Measurements from ENCODE around the gene DYNLL1.
"Not testable (repeated sequence)": the region's sequence is repeated elsewhere in the genome, so short reads cannot be mapped to it uniquely, and the experiment has no call there.

DYNLL1 gene

GRCh38 chr12:120495731-120496412 is at the start of gene DYNLL1:
DYNLL1 (plus strand) TSS chr12:120496113; CDS start chr12:120496422, 309 bp downstream.
- DNase-seq = peak; percentile 93

- DNase-seq = not testable (repeated sequence)
Observed at GRCh38 chr12:120446844-120447178, 49.1 kb upstream of the DYNLL1 start.

DNA sequence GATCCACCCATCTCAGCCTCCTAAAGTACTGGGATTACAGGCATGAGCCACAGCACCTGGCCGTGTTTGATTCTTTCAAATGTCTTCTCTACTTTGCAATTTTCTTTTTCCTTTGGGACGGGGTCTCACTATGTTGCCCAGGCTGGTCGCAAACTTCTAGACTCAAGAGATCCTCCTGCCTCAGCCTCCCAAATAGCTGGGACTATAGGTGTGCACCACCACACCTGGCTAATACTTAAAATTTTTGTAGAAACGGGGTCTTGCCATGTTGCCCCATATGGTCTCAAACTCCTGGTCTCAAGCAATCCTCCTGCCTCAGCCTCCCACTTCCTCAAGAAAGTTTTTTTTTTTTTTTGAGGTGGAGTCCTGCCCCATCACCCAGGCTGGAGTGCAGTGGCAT is 47.9 kb upstream of the DYNLL1 start:
- no peak for DNase-seq

DNA sequence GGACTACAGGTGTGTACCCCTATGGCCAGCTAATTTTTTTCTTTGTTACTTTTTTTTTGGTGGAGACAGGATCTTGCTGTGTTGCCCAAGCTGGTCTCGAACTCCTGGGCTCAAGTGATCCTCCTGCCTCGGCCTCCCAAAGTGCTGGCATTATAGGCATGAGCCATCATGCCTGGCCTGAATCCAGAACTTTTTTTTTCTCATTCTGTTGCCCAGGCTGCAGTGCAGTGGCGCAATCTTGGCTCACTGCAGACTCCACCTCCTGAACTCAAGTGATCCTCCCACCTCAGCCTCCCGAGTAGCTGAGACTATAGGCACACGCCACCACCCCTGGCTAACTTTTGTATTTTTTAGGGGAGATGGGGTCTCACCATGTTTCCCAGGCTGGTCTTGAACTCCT is 43.4 kb upstream of the DYNLL1 start:
- DNase-seq = not testable (repeated sequence)

GRCh38 chr12:120453060-120453750 is 42.7 kb upstream of the DYNLL1 start:
- DNase-seq = no peak

DNA sequence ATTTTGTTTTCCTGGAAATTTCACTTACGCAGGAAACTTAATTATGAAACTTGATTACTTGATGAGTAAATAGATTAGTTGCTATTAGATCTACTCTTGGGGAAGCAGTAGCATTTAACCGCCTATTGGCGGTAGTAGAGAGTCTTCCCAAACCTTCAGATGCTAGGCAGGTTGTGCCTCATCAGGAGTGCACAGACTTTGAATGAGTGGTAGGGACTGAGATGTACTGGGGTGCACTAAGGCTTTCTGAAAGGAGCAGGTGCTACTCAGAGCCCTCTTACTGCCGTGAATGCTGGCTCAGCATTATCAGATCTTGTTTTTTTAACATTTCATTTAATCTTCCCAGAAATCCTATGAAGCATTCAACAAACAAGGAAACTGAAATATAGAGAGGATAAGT is 41.9 kb upstream of the DYNLL1 start:
- peak; percentile 38 for DNase-seq

DNA sequence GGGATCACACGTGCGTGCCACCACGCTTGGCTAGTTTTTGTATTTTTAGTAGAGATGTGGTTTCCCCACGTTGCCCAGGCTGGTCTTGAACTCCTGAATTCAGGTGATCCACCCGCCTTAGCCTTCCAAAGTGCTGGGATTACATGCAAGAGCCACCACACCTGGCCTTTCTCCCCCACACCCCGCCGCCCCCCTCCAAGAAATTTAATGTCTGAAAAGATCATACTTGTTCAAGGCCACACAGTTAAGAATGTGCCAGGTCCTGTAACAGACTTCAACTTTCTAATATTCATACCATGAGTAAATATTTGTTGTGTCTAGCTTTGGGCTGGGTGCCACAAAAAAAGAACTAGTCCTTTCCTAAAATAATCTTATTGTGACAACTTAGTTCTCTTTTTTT is 40.6 kb upstream of the DYNLL1 start:
- DNase-seq = no peak

GRCh38 chr12:120457133-120457532 is 38.8 kb upstream of the DYNLL1 start:
- no peak for DNase-seq

GRCh38 chr12:120460157-120460556 is 35.8 kb upstream of the DYNLL1 start:
- DNase-seq = no peak

- DNase-seq = no peak
Observed at GRCh38 chr12:120462099-120462640, 33.7 kb upstream of the DYNLL1 start.

DNA sequence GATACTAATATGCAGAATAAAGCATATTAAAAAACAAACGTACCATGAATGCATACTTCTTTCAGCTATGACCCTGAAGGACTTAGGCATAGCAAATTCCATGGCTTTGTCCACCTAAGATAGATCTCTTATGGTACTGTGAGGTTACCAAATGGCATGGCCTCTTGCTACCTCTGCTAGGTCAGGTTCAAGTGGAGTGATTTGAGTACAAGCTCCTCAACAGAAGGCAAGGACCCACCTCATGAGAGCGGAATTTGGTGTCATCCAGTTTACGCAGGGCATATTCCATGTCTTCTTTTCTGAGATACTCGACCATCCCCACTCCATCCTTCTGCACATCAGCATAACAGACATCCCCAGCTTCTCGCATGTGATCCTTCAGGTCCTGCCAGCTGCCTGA is 32.2 kb upstream of the DYNLL1 start:
- DNase-seq = no peak

- no peak for DNase-seq
Observed at GRCh38 chr12:120465756-120466155, 30.2 kb upstream of the DYNLL1 start.

GRCh38 chr12:120466560-120467315 is 29.2 kb upstream of the DYNLL1 start:
- peak; percentile 57 for DNase-seq

DNA sequence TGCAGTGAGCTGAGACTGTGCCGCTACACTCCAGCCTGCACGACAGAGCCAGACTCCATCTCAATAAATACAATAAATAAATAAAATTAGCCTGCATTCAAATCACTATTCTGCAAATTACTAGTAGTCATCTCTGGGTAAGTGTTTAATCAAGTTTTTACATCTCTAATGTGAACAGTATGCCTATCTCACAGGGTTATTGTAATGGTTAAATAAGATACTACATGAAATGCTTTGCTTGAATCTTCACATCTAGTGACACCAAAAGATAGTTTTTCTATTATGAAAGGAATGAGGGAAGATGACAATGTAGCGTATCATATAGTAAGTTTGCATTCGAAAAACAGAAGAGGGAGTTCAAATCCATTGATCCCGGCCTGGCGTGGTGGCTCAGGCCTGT is 28.5 kb upstream of the DYNLL1 start:
- DNase-seq = no peak

- DNase-seq = no peak
Observed at GRCh38 chr12:120468325-120468820, 27.5 kb upstream of the DYNLL1 start.

- peak; percentile 57 for DNase-seq
Observed at GRCh38 chr12:120468821-120469449, 27.0 kb upstream of the DYNLL1 start.

- DNase-seq = peak; percentile 93
Observed at GRCh38 chr12:120469450-120470149, 26.3 kb upstream of the DYNLL1 start, which contains the start of gene SRSF9. SRSF9 (minus strand) TSS chr12:120469748; CDS start chr12:120469609, 139 bp downstream.

DNA sequence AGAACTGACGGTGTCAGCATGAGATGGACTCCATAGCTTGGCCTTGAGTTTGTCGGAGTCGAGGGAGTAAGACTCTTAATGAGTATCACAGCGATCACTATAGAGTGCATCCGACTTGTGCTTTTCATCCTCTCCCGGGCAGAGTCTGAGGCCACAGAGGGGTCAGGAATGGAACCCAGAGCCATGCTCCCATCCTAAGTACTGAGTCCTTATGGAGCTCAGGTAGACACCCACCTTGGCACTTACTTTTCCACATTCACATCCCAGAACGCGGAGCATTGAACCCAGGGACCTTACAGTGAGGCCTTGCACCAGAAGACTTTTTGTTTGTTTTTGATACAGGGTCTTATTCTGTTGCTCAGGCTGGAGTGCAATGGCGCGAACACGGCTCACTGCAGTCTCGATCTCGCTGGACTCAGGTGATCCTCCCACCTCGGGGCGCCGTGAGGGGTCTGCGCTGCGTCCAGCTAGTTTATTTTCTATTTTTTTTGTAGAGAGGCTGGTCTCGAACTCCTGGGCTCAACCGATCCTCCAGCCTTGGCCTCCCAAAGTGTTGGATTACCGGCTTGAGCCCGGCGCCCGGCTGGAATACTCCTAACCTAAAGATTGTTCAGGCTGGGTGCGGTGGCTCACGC is 25.6 kb upstream of the DYNLL1 start:
- peak; percentile 42 for DNase-seq

DNA sequence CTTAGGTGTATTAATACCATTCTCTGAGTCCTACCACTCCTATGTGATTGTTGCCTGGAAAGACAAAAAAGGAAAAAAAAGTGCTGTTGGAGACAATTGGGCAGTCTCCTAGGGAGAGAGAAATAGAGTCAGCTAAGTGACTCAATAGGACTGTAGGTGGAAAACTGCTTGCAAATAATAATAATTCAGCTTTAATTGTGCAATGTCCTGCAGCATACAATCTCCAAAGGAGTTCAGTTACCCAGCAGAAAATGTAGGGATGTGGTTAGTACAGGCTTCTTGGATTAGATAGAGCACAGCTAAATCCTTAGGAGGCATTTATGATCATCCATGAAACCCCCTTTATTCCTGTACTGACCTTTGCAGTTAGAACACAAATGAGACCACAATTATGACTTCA is 23.4 kb upstream of the DYNLL1 start:
- no peak for DNase-seq

DNA sequence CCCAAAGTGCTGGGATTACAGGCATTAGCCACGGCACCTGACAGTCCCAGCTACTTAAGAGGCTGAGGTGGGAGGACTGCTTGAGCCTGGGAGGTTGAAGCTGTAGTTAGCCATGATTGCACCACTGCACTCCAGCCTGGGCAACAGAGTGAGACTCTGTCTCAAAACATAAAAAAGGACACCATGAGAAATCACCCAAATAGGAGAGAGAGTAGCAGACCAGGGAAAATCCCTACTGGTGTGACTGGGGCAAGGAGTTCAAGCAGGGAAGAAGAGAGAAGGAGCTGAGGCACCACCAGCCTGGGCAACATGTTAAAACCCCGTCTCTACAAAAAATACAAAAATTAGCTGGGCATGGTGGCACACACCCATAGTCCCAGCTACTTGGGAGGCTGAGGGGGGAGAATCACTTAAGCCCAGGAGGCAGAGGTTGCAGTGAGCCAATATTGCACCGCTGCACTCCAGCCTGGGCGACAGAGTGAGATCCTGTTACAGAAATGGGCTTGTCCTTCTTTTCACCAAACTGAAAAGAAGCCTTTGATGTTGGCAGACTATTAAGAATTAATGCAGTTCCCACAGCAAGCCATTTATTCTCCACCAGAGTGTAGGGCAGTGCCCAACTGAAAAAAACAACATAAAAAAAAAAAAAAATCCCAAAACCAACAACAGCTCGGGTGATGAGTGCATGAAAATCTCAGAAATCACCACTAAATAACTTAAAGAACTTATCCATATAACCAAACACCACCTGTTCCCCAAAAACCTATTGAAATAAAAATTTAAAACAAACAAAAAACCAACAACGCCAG is 21.9 kb upstream of the DYNLL1 start:
- DNase-seq = no peak

- DNase-seq = no peak
Observed at GRCh38 chr12:120474616-120474960, 21.3 kb upstream of the DYNLL1 start.
